ENCODE results near the gene TSHR. TPM values are rescaled to one million over a fixed set of nuclear protein-coding genes. Genes with fewer than 3 reads are reported as not detected.

Gene TSHR
- total RNA-seq, 3 donors from 2014 or later, result 0.60 TPM; not detected in 2

DNA sequence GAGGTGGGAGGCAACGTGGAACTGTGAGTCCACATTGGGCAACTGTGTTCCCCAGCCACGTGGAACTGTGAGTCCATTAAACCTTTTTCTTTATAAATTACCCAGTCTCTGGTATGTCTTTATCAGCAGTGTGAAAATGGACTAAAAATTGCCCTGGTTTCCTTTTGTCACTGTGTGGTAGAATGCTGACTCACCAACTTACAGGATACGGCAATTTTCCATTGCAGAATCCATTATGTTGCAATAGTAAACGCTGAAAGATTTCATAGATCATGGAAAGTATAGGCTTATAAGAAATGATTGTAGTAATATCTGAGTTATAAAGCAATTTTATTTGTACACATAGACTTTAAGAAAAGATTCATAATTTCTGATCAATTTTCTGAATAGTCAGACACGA lies 172.4 kb downstream of the TSHR start:
- no peaks in the 10 kb centered on the region for H3K36me3 ChIP-seq (ENCODE audit: low read depth)
- intact Hi-C loops (cut with DNase I, micrococcal nuclease), result no loop called here
- DNase-seq, result no peak
- no peak for TF ChIP-seq CTCF (IDR thresholded peaks at IDR 0.05)
- no peak for ATAC-seq
- no peak overlapping the region for H3K4me3 ChIP-seq
- H3K4me1 ChIP-seq (ENCODE audit: low read depth), result no peaks in the 10 kb centered on the region
- H3K9me3 ChIP-seq, result no peaks in the 10 kb centered on the region

DNA sequence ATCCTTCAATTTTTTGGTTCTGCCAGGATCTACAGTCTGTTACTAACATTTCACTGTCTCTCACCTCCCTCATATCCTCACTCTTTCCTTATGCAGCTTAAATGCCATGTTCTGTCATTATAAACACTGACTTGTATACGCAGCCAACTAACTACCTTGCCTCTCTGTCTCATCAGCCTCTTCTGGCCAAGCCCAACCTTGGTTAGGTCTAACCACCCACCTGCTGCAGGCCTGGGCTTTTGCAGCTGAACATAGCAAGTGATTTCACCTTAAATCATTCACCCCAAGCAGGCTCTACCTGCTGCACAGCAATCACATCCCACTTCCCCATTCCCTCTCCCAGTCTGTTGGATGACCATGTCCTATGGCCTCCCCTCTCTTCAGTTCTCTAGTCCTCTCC lies 173.8 kb downstream of the TSHR start:
- DNase-seq (no peak), ATAC-seq (no peak)
- intact Hi-C loops (cut with DNase I, micrococcal nuclease), result no loop called here
- TF ChIP-seq CTCF (IDR thresholded peaks at IDR 0.05), result no peak
- Histone ChIP-seq H3K4me3 (no peak overlapping the region), H3K4me1 (ENCODE audit: low read depth) (no peaks in the 10 kb centered on the region), H3K9me3 (no peaks in the 10 kb centered on the region), H3K36me3 (ENCODE audit: low read depth) (no peaks in the 10 kb centered on the region)

- intact Hi-C loops (cut with DNase I, micrococcal nuclease), result no loop called here
- H3K4me3 ChIP-seq, result no peak overlapping the region
- no peak for ATAC-seq
- DNase-seq, result no peak
- no peaks in the 10 kb centered on the region for H3K9me3 ChIP-seq
- H3K36me3 ChIP-seq (ENCODE audit: low read depth), result no peaks in the 10 kb centered on the region
- TF ChIP-seq CTCF (IDR thresholded peaks at IDR 0.05), result no peak
- H3K4me1 ChIP-seq (ENCODE audit: low read depth), result no peaks in the 10 kb centered on the region
These were observed 177.0 kb downstream of the TSHR start for GRCh38 chr14:81132468-81132867.

DNA sequence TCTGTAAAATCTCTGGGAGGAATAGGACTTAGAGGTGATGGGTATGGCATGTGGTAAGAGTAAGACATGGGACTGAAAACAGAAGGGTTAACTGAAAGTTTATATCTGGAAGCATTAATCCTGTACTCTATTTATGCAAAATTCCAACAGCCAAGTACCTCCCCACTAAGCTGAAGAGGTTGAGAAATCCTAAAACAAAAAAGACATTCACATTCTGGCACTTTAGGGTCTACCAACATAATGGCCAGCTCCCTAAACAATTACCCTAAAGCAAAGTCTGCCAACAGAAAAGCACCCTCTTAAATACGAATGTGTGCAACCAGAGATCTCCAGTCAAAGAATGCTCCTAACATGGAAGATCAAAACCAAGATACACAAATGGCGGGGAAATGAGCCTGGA lies 178.0 kb downstream of the TSHR start:
- Histone ChIP-seq H3K4me3 (no peak overlapping the region), H3K9me3 (no peaks in the 10 kb centered on the region), H3K4me1 (ENCODE audit: low read depth) (no peaks in the 10 kb centered on the region), H3K36me3 (ENCODE audit: low read depth) (no peaks in the 10 kb centered on the region)
- DNase-seq (no peak), ATAC-seq (no peak)
- TF ChIP-seq CTCF (IDR thresholded peaks at IDR 0.05), result no peak
- intact Hi-C loops (cut with DNase I, micrococcal nuclease), result no loop called here

GRCh38 chr14:81137316-81137715 lies 181.9 kb downstream of the TSHR start:
- Histone ChIP-seq H3K9me3 (no peaks in the 10 kb centered on the region), H3K4me1 (ENCODE audit: low read depth) (no peaks in the 10 kb centered on the region), H3K4me3 (no peak overlapping the region), H3K36me3 (ENCODE audit: low read depth) (no peaks in the 10 kb centered on the region)
- ATAC-seq, result no peak
- intact Hi-C loops (cut with DNase I, micrococcal nuclease), result no loop called here
- DNase-seq, result no peak
- no peak for TF ChIP-seq CTCF (IDR thresholded peaks at IDR 0.05)

DNA sequence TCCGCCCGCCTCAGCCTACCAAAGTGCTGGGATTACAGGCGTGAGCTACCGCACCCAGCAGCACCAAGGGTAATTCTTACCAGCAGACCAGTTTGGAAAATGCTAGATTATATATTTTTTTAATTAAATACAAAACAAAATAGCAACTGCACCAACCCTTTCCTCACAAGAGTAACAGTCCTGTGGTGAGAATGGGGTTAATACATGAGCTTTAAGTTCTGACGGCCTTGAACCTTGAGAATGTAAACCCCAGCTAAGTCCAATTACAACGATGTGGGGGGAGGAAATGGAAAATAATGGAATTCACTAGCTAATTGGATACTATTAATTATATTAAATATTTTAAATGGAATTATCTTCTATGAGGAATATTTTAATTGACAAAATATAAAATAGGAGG lies 183.0 kb downstream of the TSHR start:
- no peak for ATAC-seq
- DNase-seq, result no peak
- Histone ChIP-seq H3K9me3 (no peaks in the 10 kb centered on the region), H3K4me3 (no peak overlapping the region), H3K36me3 (ENCODE audit: low read depth) (no peaks in the 10 kb centered on the region), H3K4me1 (ENCODE audit: low read depth) (no peaks in the 10 kb centered on the region)
- intact Hi-C loops (cut with DNase I, micrococcal nuclease), result no loop called here
- TF ChIP-seq CTCF (IDR thresholded peaks at IDR 0.05), result no peak

All from mucosa of descending colon (tissue), 3 donors.